CD4-positive, alpha-beta T cell treated with Interleukin-12 subunit alpha and Interleukin-12 subunit beta, for 1 hour (primary cell): ENCODE data around the gene VAMP8.
"Not testable (repeated sequence)": the region's sequence is repeated elsewhere in the genome, so short reads cannot be mapped to it uniquely, and the experiment has no call there.

ENCODE experiments used
- DNase-seq: peaks from one replicate; pipeline ENCODE4 v3.0.0-alpha.2; 2020

Gene VAMP8

GRCh38 chr2:85583667-85584353, 6.4 kb downstream of the VAMP8 start:
- peak; percentile 23 for DNase-seq

- peak; percentile 54 for DNase-seq
These were observed 7.0 kb downstream of the VAMP8 start, which contains the start of gene VAMP5 for GRCh38 chr2:85584354-85584856. TSS of gene VAMP5 (plus strand) at chr2:85584431. CDS start at chr2:85584491, 60 bp downstream.

DNA sequence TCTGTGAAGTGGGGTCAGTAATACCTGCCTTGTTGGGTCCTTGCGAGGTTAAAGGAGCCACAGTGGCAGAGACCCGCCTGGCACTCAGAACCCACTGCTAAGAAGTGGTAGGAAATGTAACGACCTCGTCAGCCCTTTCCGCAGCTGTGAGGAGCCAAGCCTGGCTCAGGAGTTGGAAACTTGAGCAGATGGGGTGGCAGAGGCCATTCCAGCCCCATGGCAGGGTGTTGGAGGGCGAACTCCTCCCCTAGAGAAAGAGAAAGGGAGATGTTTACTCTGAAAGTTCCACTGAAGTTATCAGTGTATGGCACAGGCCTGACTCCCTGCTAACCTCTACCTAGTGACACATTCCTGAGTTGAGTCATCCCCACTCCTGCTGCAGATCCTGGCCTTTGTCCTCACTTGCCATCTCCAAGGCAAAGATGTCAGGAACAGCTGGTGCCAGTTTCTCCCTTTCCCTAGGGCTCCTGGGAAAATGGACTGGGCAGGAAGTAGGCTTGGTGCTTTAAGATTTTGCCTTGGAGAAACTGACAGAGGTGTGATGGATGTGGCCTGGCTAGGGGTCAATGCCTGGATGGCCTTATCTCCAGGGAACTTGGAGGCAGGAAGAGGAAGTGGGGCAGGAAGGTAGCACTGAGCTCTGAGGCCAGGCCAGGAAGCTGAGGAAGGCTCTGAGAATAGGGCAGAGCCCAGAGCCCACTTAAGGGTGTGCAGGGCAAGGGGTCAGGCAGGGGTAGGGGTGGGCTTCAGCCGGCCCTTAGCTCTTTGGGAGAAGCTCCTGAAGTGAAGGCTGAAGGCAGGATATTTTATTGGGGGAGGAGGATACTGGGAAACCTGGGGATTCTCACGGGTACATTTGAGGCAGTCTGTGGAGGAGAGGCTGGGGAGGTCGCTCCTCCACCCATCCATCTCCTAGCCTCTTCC, 7.7 kb downstream of the VAMP8 start:
- DNase-seq, result peak; percentile 14

- DNase-seq, result no peak
These were observed 8.4 kb downstream of the VAMP8 start for GRCh38 chr2:85585781-85586105.

GRCh38 chr2:85588236-85588635, 10.8 kb downstream of the VAMP8 start:
- no peak for DNase-seq

DNA sequence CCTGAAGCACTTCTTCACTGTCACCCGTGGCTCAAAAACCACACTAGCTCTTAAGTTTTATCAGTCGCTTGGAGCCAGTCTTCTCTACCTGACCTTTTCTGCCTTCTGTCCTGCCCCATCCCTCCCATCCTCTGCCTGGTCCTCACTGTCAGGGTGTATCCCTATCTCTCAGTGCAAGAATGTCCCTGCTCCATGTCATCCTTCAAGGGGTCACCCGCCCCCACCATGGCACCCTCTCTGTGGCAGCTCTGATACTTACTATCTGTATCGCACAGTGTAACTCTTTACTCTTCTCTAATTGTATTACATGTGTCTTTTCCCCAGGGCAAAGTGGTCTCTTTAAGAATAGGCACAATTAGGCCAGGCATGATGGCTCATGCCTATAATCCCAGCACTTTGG, 11.3 kb downstream of the VAMP8 start:
- no peak for DNase-seq

DNA sequence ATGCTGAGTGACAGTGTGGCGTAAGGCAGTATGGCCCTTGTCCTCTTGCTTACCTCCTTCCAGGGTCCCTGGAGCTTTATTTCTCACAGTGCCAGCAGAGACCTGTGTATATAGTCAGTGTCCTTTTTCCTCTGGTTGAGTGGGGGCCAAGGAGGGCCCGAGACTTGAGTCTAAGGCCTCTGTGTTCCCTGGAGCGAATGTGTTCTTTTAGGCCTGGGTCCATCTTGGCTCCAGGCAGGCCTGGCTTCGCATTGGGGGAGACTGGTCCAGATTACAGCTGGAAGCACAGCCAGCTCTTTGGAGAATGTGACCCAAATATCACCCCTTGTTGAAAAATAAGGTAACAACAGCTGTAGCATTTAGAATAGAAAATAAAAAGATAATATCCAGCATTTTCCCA, 11.8 kb downstream of the VAMP8 start:
- DNase-seq, result no peak

DNA sequence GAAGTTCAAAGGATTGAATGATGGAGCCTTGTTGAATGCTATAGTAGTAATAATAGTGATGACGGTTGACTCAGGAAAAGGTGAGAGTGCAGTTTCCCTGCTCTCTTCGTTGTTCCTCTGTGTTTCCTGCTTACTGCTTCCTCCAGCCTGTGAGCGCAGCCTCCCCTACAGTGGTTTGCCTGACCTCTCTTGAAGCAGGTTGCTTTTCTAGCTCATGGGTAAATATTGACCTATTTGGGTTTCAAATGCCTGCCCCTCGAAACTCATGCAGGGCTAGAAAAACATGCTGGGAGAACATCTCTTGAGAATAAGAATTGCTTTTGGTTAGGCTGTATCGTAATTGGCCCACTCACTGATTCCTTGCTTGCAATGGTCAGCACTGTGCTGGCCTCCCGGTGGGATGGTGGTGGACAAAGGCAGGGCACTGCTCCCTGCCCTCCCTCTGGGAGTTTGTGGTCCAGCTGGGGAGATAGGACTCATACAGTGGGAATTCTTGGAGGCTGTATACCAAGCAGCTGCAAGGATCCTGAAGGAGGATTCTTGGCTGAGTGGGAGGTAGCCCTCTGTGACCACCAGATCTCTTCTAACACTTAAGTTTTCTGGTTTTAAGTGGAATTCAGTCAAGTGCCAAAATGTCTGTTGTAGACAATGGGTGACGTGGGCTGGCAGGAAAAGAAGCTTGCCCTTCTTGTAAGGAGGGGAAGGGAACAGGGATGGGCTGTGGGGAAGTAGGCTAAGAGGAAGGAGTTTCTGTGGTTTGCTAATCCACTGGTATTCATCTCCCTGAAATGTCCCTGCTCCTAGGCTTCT, 12.8 kb downstream of the VAMP8 start:
- no peak for DNase-seq

DNA sequence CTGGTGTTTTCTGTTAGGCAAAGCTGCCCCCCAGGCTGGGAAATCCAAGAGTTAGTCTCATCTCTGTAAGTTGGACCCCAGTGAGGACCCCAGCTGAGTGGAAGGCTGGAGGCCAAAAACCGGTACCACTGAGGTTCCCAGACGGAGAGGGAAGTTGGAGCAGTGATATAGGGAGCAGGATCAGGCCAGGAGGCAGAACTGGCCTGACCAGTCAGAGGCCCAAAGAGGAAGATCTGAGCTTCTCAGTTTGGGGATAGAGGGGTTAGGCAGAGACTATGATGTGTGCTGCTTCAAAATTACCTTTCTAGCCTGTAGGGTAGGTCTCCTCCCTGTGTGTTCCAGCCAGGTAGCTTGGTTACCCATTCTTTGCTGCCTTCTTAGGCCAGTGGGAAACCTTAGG, 13.6 kb downstream of the VAMP8 start:
- no peak for DNase-seq

GRCh38 chr2:85591563-85591962, 14.2 kb downstream of the VAMP8 start:
- no peak for DNase-seq

- DNase-seq, result not testable (repeated sequence)
These were observed 14.9 kb downstream of the VAMP8 start for GRCh38 chr2:85592299-85592698.

DNA sequence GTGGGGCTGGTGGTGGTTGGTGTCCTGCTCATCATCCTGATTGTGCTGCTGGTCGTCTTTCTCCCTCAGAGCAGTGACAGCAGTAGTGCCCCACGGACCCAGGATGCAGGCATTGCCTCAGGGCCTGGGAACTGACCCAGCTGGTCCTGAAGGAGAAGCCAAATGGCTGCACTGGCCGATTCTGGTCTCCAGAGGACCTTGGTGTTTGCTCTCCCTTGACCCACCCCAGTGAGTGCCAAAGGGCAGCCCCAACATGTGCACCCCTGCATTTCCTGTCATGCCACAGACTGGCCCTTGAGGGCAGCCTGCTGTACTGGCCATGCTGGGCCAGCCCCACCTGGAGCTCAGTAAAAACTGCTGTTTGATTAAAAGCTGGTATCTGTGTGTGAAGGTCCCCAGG, 15.6 kb downstream of the VAMP8 start:
- no peak for DNase-seq

- DNase-seq, result no peak
These were observed 17.4 kb downstream of the VAMP8 start for GRCh38 chr2:85594715-85595300.

DNA sequence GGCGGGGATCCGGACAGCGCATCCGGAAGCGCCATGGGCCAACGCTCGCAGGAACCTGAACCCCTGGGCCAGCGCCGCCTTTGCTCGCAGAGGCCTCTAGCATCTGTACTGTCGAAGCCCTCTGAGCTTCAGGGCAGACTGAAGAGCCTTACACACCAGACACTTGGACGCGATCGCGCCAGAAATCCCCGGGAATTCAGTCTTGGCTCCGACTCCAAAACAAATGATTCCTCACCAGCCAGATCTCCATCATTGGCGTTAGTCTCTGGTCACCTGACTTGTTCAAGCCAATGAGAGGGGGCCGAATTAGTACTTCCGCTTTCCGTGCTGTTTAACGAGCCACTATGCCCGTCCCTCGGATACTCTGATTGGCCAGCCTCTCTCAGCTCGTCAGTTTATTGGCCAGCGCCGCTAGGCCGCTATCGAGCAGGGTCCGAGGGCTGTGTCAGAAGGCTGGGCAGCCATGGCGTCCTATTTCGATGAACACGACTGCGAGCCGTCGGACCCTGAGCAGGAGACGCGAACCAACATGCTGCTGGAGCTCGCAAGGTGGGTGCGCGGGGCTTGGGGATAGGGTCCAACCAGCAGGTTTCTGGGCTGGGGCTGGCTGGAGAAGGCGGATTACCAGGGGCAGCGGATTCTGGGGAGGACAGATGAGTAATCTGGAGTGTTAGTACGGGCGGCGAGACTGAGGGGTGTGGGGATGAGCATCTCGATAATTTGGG, 18.1 kb downstream of the VAMP8 start, which contains the start of gene RNF181:
Gene RNF181 (plus strand): TSS at position 445 of the 725 bp plus-strand sequence. CDS start 19 bp downstream, at position 464.
- DNase-seq, result peak; percentile 95

GRCh38 chr2:85596026-85596333, 18.6 kb downstream of the VAMP8 start:
- no peak for DNase-seq

DNA sequence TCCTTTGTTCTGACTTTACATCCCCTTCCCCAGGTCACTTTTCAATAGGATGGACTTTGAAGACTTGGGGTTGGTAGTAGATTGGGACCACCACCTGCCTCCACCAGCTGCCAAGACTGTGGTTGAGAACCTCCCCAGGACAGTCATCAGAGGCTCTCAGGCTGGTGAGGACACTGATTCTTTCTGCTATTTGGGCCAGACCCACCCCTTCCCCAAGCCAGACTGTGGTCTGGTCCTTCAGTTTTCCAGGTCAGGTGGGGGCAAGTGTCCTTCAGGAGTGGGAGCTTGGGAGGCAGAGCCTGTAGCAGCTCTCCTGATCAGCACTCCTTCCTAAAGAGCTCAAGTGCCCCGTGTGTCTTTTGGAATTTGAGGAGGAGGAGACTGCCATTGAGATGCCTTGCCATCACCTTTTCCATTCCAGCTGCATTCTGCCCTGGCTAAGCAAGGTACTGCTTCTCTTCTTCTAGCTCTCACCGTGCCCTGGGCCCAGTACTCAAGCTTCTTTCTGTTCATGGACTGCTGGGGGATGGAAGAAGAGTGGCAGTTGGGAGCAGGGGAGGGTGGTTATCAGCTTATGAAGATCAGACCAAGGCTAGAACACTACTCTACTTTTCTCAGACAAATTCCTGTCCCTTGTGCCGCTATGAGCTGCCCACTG, 19.2 kb downstream of the VAMP8 start:
- no peak for DNase-seq

DNA sequence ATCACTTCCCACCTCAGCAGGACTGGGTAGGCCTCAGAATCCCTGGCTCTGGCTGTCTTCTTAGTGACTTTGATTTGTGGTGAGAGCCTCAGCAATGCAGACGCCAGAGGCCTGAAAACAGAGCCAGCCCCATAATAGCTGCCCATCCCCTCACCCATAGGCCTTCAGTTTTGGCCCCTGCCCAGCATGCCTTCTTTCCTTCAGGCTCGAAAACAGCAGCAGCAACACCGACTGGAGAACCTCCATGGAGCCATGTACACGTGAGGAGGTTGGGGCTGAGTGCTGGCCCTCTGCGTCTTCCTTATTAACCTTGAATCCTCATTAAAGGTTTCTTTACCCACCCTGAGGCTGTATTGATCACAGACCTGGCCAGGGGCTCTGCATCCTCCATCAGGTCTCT, 19.9 kb downstream of the VAMP8 start:
- DNase-seq, result no peak

- DNase-seq, result no peak
These were observed 21.4 kb downstream of the VAMP8 start for GRCh38 chr2:85598594-85599340.

GRCh38 chr2:85599468-85600234, 22.3 kb downstream of the VAMP8 start:
- no peak for DNase-seq

GRCh38 chr2:85600235-85600575, 22.8 kb downstream of the VAMP8 start:
- no peak for DNase-seq
